Hepatic stellate cell (primary cell): ENCODE measurements around the gene RUNDC3A.

Experiments
- DNase-seq: peaks from one replicate; pipeline ENCODE4 v3.0.0; 2011; ENCODE audit warnings: low spot score

Gene RUNDC3A

GRCh38 chr17:44308320-44308818 lies at the start of gene RUNDC3A:
Gene RUNDC3A (plus strand): TSS chr17:44308601. CDS start chr17:44308833, 232 bp downstream.
- peak; percentile 93 for DNase-seq

- DNase-seq, result no peak
These were observed 49.5 kb upstream of the RUNDC3A start for GRCh38 chr17:44258811-44259351.

- DNase-seq, result no peak
These were observed 48.1 kb upstream of the RUNDC3A start for GRCh38 chr17:44260296-44260695.

- no peak for DNase-seq
These were observed 45.7 kb upstream of the RUNDC3A start for GRCh38 chr17:44262654-44263225.

DNA sequence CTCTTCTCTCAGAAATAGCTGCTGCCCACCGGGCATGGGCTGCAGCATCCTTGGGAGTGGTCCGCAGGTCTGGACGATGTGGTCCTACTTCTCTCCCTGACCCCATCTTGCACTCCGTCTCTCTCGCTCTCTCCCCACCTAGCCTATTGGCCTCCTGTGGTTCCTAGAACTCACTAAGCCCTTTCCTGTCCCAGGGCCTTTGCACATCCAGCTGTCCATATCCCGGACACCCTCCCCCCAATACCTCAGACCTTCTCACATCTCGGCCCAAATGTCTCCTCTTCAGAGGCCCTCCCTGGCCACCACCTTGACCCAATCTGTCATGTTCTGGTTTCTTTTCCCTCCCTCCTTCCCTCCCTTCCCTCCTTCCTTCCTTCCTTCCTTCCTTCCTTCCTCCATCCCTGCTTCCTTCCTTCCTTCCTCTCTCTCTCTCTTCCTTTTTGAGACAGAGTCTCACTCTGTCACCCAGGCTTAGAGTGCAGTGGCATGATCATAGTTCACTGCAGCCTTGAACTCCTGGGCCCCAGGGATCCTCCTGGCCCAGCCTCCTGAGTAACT lies 45.0 kb upstream of the RUNDC3A start:
- no peak for DNase-seq

- DNase-seq, result no peak
These were observed 41.8 kb upstream of the RUNDC3A start for GRCh38 chr17:44266402-44267164.

- no peak for DNase-seq
These were observed 41.3 kb upstream of the RUNDC3A start for GRCh38 chr17:44267165-44267455.

DNA sequence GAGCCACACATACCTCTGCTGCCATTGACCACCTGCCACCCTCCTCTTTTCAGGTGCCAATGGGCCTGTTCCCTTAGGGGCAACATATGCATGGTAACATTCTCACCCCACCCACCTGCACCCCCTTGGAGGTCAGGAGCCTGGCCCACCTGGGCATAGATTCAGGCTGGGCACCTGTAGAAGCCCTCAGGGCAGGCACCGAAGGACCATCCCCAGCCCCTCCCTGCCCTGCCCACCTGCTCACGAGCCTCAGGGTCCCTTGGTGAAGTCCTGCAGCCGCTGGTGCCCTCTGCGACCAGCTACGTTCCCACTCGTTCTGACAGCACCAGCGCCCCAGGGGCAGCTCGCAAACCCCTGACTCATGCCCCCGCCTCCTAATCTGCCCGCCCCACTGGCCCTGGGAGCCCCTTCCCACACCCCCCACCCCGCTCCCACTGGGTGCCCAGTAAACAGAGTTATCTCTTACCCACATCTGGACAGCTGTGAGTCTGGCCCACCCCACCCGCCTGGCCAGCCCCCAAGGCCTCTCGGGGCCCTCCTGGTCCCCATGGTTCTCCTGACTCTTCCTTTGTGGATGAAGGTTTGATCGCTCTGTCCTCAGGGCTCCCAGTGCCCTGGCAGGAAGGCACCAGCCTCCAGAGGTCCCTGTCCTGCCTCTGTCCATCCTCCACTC lies 40.4 kb upstream of the RUNDC3A start, which contains the start of gene SLC4A1:
SLC4A1 (minus strand) TSS at position 318 of the 673 bp plus-strand sequence. CDS start 5,269 bp downstream, outside the sequence.
- DNase-seq, result no peak

- DNase-seq, result no peak
These were observed 39.5 kb upstream of the RUNDC3A start for GRCh38 chr17:44268709-44269534.

- no peak for DNase-seq
These were observed 38.7 kb upstream of the RUNDC3A start for GRCh38 chr17:44269535-44270240.

DNA sequence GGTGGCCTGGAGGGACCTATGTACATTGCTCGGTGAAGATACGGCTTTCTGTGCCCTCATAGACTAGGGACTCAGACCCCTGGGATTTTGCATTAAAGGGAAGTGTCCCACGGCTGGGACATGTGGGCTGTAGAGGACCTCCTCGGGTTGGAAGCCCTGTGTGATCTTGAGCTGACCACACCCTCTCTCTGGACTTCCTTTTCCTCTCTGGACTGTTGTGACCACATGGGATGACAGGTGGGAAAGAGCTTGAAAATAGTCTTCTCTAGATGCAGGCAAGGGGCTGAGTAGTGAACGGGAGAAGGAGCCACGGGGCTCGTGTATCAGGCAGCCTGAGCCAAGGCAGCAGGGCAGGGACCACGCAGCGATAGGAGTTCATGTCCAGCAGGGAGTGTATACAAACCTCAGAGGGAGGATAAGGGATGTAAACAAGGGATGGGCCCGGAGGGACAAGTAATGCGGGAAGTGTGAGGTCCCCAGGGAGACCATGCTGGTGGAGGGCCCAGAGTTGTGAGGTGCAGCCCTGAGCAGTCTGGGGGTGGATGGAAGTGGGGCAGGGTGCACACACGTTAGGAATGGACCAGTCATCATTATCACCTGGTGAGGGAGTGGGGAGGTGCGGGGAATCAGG lies 36.0 kb upstream of the RUNDC3A start:
- DNase-seq, result no peak

DNA sequence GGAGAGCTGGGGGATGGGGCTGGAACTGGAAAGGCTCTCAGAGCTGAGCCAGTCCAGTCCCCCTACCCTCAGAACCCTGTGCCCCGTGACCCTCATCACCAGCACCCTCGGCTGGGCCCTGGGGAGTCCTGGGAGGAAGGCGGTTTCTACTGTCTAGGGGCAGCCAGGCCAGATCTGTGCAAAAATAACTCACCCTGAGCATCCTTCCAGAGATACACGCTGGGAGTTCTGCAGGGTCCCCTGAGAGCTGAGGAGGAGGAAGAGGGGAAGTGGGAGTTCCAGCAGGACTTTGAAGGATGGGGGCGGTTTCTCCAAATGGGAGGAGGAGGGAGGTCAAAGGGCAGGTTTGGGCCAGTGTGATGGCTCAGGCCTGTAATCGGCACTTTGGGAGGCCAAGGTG lies 35.4 kb upstream of the RUNDC3A start:
- DNase-seq, result no peak

DNA sequence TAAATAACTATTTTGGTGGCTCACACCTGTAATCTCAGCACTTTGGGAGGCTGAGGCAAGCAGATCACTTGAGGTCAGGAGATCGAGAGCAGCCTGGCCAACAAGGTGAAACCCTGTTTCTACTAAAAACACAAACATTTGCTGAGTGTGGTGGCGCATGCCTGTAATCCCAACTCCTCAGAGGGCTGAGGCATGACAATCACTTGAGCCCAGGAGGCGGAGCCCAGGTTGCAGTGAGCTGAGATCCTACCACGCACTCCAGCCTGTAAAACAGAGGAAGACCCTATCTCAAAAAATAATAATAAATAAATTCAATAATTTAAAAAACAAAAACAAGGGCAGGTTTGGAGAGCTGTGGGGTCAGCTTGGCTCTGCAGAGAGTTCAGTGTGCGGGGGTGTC lies 34.8 kb upstream of the RUNDC3A start:
- no peak for DNase-seq

DNA sequence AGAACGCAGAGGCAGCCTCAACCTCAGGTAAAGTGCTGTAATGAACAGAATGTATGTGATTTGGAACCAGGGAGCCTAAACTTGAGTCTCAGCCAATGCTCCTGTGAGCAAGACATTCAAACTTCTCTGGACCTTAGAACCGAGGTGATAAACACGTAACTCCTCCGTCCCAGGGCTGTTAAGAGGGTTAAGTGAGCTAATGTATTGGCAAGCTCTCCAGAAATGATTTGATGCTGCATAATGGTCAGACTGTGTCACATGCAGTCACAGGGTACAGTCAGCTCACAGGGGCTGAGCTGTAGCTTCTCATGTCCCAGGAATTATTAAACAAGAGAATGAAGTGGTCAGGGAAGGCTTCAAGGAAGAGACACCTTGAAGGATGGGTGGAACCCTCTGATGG lies 30.4 kb upstream of the RUNDC3A start:
- no peak for DNase-seq

GRCh38 chr17:44279346-44279665 lies 29.1 kb upstream of the RUNDC3A start:
- DNase-seq, result no peak

DNA sequence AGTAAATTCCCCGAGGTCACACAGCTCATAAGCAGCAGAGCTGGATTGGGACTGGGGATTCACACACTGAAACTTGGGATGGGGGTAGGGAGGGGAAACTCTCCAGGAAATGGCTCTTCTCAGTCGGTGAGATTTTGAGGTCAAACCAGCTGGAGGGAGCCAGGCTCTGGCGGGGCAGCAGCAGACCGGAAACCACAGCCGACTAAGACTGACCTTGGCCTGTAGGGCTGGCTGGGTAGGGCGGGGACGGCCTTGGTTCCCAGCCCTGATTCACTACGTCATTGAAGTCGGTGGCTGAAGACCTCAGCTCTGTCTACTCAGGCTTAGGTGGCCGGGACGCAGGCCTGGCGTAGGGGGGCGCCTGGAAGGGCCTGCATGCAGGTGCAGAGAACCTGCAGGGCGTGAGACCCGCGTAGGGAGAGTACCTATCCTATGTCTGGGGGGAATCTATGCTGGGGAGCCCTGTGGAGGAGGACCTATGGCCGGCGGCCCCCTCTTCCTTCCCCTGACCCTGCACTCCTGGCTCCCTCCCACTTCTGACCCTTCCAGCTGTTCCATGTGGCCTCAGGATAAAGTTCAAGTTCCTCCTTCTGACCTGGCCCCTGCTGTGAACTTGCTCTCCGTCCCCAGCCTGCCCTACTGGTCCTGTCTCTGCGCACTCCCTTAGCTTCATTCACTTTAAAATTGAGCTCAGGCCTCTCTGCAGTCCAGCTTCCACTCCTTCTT lies 28.6 kb upstream of the RUNDC3A start:
- peak; percentile 85 for DNase-seq

GRCh38 chr17:44280392-44280937 lies 27.9 kb upstream of the RUNDC3A start:
- DNase-seq, result no peak

DNA sequence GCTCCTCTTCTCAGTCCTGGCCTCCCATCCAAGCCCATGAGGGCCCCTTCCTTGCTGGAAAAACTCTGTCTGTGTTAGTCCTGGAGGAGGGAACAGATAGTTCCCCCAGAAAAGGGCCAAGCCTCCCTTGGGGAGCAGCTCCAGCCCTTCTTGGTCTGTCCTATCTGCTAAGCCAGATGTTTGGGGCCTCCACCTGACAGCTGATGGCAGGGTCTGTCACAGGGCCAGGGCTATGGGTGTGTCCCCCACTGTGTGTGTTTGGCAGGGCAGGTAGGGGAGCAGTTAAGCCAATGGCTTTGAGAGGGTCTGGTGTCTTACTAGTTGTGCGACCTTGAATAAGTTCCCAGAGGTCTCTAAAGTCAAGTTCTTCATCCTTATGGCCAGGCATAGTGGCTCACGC lies 26.8 kb upstream of the RUNDC3A start:
- DNase-seq, result no peak

DNA sequence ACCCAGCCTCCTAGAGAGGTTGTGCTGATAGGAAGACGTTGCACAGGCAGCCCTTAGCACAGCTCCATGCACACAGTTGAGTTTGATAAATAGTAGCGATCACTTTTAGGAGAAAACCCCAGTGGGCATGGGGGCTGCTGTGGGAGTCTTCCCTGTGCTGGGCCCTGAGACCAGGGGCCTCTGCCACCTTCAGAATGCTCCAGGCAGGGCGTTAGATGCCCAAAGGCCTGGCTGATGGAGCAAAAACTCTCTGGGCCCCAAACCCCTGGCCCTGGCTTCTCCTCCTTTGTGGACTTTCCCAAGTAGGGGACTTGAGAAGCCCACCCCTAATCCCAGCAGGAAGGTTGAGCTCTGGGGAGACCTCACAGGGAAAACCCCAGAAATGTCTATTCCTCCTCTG lies 26.1 kb upstream of the RUNDC3A start:
- DNase-seq, result no peak
